ENCODE measurements around the gene TMEM87A.
A peak's percentile ranks its signal among the peaks of the same experiment; 100 is the strongest.
"Not testable (repeated sequence)": the region's sequence is repeated elsewhere in the genome, so short reads cannot be mapped to it uniquely, and the experiment has no call there.

TMEM87A gene, protein sequence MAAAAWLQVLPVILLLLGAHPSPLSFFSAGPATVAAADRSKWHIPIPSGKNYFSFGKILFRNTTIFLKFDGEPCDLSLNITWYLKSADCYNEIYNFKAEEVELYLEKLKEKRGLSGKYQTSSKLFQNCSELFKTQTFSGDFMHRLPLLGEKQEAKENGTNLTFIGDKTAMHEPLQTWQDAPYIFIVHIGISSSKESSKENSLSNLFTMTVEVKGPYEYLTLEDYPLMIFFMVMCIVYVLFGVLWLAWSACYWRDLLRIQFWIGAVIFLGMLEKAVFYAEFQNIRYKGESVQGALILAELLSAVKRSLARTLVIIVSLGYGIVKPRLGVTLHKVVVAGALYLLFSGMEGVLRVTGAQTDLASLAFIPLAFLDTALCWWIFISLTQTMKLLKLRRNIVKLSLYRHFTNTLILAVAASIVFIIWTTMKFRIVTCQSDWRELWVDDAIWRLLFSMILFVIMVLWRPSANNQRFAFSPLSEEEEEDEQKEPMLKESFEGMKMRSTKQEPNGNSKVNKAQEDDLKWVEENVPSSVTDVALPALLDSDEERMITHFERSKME

DNA sequence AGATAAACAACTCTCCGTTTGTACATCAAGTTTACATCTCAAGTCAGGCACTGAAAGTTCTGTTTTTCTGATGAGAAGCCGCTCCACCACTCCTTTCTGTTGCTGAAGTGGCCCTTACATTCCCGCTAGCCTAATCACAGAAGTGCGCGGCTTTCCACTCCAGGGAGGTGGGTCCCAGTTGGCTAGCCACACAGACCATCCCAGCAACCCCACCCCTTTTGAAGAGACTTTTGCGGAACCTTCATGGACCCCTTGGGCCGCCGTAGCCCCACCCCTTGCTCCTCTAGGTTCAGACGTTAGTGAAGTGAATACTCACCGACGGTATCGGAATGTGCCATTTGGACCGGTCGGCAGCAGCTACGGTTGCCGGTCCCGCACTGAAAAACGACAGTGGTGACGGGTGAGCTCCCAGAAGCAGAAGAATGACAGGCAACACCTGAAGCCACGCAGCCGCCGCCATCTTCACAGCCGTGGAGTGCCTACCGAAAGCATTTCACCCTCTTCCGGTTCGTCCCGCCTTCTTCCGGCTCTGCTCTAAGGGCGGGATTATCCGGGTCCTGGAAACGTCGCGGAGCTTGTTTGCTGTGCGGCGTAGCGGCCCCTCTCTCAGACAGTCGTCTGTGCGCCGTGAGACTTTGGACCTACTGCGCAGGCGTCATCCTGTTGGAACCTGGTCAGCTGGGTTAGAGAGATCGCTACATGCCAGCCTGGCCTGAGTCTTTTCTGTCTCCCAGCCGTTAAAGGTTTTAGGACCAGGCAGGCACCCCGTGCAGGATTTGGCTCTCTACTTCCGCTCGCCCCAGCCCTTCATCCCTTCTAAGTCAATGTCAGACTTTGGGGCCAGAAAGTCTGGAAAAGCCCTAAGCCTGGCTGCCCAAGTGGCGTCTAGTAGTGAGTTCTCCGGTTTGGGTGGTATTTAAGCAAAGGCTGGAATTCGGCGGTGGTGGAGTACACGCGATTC lies at the start of gene TMEM87A, which contains the start of gene GANC:
Gene TMEM87A (minus strand): TSS at position 495 of the 961 bp plus-strand sequence. CDS start 35 bp downstream, at position 460.
Gene GANC (plus strand): TSS at position 263 of the 961 bp plus-strand sequence. CDS start 1,281 bp downstream, outside the sequence.
- peak; percentile 93 for DNase-seq

- DNase-seq, result no peak
Observed at GRCh38 chr15:42319206-42319605, 46.0 kb upstream of the TMEM87A start.

GRCh38 chr15:42316282-42316805 lies 43.1 kb upstream of the TMEM87A start:
- DNase-seq, result not testable (repeated sequence)

- DNase-seq, result no peak
Observed at GRCh38 chr15:42315521-42315920, 42.3 kb upstream of the TMEM87A start.

- no peak for DNase-seq
Observed at GRCh38 chr15:42314818-42315217, 41.6 kb upstream of the TMEM87A start.

- DNase-seq, result no peak
Observed at GRCh38 chr15:42313463-42313862, 40.2 kb upstream of the TMEM87A start.

DNA sequence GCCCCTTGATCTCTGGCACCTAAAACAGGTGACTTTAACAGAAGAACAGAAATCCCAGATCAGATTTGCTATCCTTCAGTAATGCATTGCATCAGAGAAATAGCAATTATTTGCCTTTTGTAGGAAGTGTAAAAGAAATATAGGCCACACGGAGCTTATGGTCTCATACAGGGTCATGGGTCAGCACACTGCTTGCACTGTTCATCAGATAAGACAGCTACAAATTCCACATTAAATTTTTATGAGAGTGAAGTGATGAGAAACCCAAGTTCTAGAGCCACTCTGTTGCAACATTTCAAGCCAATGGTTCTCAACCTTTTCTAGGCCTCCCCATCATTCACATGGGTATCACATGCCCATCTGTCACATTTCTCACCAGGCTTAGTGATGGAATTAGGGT lies 33.4 kb upstream of the TMEM87A start:
- no peak for DNase-seq

- not testable (repeated sequence) for DNase-seq
Observed at GRCh38 chr15:42301004-42301403, 27.8 kb upstream of the TMEM87A start.

DNA sequence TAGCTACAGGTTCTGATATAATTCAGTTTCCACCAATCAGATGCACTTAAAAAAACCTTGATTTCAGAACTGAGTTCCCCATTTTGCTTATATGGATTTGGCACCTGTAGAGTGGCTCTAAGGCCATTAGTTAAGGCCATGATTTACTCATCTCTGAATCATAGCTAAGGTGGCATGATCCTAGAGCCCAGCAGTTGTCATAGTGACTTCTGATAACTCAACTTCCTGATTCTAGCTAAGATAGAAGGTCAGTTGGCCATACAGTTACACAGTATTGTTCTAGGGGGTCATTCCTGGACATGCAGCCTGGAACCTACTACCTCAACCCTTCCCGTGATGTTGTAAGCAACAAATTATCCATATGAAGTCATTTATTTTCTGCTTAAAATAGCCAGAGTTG lies 15.9 kb upstream of the TMEM87A start:
- no peak for DNase-seq

GRCh38 chr15:42287931-42288330 lies 14.7 kb upstream of the TMEM87A start:
- no peak for DNase-seq

GRCh38 chr15:42286445-42287029 lies 13.3 kb upstream of the TMEM87A start:
- no peak for DNase-seq

GRCh38 chr15:42285034-42285433 lies 11.8 kb upstream of the TMEM87A start:
- DNase-seq, result no peak

DNA sequence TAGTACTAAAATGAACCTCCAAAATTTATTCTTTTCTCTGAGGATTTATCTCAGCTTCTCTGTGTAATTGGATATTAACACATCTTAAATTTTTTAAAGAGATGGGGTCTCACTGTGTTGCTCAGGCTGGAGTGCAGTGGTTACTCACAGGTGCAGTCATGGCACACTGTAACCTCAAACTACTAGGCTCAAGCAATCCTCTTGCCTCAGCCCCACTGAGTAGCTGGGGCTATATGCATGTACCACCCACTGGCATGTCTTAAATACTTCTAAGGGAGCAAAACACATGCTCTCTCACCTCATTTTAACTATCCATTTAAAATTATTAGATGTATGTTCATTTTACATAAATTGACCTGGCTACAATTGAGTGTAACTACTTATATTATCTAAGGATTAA lies 11.3 kb upstream of the TMEM87A start:
- DNase-seq, result no peak

DNA sequence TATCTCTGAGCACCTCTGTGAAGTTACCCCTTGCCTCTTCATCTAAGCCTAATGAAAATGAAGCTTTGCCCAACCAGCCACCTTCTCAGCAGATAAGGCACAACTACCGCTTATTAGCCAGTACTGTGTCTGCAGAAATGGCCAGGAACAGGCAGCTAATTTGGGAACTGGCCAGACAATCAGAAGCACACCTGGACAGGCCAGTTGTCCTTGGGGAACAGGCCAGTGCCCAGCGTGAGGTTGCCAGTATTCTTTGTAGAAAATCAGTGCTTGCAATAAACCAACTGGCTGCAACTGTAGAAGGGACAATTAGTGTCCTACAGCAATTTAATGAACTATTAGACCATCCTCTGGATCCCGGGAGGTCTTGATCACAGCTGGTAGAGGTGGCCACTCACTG lies 10.4 kb upstream of the TMEM87A start:
- no peak for DNase-seq

- DNase-seq, result no peak
Observed at GRCh38 chr15:42282926-42283325, 9.7 kb upstream of the TMEM87A start.

DNA sequence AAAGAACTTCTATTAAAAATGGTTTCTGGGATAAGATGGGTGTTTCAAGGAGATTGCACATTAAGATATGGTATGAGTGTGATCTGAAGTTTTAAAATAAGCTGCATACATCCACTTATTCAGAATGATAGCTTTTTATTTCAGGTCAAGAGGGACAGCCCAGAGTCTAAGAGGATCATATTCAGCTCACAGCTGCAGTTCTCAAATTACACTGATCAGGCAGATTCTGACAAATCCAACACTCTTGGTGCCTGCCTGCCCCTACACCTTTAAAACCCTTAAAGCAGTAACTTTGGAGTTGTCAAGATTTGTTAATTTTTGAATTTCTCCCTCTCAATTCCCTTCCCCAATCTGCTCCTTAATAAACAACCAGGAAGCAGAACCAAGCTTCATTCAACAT lies 9.1 kb upstream of the TMEM87A start:
- no peak for DNase-seq

DNA sequence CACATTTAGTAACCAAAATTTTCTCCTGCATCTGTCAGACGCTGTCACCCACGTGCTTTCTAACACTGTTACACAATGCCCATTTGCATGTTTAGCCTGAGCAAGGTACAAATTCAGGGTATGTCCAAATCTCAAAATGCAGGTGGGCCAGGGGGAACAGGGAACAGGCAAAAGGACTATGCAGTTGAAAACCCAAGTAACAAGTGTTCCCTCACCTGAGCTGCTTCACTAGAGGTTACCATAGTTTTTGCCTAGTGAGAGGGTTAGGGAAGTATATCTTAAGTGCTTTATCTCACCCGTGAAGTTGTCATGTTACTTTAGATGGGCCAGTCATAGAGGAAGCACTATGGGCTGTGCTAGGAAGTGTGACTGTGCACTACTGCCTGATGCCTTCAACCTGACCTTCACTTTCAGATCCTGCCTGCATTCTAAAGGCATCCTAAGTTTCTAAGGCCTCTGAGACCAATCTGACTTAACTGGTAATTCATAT lies 6.0 kb upstream of the TMEM87A start:
- no peak for DNase-seq

- no peak for DNase-seq
Observed at GRCh38 chr15:42276762-42277161, 3.5 kb upstream of the TMEM87A start.

GRCh38 chr15:42275780-42276391 lies 2.7 kb upstream of the TMEM87A start:
- DNase-seq, result no peak

DNA sequence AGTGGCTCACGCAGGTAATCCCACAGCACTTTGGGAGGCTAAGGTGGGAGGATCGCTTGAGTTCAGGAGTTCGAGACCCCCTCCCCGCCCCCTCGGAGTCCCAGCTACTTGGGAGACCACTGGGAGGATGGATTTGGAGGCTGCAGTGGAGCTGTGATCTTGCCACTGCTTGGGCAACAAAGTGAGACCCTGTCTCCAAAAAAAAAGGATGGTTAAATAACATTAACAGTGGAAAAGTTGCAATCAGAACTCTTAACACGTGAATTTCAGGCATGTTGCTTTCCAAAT lies 1.4 kb upstream of the TMEM87A start:
- no peak for DNase-seq

DNA sequence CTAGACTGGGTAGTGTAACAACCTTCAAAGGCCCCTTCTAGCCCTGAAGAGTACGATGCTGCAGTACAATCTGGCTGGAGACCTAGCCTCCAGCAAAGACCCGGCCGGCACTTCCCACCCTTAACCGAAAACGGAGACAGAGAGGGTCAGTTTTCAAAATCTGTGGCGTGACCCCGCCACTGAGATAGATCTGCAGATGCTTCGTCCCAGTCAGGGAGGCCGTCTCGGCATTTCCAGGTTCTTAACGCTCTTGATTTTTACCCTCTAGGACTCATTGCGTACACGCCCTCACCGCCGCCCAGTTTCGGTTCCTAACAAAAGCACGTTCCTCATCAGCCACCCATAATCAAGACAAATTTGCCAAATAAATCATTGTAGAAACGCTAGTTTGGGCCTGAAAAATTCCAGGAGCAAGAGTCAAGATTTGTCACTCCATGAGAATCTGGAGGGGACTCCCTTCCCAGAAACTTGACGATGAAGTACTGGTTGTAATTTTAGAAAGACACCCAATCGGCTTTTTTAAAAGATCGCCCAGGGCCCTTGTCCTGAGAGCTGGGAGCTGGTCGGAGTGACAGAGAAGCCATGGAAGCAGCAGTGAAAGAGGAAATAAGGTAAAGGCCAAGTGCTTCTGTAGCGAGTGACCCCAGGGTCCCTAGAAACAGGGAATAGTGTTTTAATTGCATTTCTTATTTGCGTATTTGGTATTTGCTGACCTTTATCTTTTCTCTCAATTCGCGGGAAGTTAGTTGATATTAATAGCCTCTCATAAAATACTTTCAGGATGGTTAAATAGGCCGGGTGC lies 868 bp upstream of the TMEM87A start:
- peak; percentile 59 to 61 for DNase-seq
